Ramos (cell line): ENCODE results near the gene SLIT3.
"Not testable (repeated sequence)": the region's sequence is repeated elsewhere in the genome, so short reads cannot be mapped to it uniquely, and the experiment has no call there.

ENCODE experiments used
- in situ Hi-C: fragments of 300-500 bp; cut with MboI; formaldehyde crosslinking; loops from one replicate; pipeline ENCODE4 v1.14.3; 2022; ENCODE audit warnings: low sequenced_read_pairs; ENCODE audit not compliant: unreplicated experiment

Gene SLIT3

DNA sequence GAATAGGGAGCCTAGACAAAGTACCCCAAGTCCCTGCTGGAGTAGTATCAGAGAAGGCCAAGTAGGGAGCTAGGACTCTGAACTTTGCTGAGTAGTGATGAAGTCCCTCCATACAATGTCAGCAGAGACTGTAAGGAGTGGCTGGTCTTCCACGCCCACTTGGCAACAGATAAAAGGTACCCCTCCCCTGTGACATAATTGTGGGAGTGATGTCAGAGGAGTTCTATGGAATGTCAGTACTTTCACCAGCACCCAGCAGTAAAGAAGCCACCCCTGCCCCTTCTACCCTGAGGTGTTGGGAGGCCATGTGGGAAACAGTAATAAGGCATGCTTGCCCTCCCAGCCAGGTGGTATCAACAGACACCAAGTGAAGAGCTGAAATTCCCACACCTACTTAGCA is 143.9 kb downstream of the SLIT3 start:
- in situ Hi-C loops, result no loop called here

DNA sequence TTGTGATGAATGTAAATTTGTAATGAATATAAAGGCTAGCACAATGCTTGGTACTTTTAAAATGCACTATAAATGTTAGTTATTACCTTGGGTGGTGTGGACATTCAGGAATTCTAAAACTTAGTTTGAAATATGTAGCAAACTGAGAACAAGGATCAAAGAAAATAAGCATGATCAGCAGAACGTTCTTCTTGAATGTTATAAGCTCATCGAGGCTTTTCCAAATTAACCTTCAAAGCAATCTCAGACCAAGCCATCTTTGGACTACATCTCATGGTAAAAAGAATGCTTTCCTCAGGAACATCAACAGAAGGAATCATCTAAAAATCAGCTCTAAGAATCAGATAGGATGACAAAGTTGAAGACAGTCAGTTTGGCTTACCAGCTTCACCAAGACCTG is 146.3 kb downstream of the SLIT3 start:
- in situ Hi-C loops, result no loop called here

DNA sequence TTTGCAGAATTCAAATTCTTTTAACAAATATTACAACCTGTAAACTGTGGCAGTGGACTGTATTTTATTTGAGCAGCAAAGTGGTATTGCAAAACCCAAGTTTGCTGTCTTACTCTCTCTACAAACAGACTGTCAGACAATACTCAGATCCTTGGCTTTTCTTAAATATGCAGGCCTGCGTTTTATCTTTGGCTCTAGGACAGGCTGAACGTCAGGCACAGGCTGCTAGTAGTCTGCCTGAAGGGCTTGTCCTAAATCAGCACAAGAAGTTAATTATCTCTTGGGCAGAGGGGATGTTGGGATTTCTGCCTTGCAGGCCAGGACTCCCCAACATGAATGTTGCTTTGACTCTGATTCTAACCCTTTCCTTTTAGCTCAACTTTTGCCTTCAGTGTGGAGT is 147.5 kb downstream of the SLIT3 start:
- in situ Hi-C loops, result no loop called here

DNA sequence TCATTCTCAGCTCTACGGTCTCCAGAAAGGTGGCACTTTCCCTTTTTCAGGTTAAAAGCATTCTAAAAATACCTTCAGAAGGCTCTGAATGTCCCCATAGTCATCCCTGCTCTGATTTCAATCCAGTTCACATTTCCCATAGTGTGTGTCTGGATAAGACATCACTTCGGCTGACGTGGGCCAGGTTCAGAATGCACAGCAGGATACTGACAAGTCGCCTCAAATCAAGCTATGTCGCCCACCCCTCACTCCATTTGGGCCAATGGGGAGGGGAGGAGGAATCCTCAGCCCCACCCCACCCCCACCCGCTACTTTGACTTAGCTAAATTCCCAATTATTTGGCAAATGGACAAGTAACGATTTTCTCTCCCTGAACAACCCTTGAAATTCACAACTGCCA is 148.0 kb downstream of the SLIT3 start:
- in situ Hi-C loops, result no loop called here

DNA sequence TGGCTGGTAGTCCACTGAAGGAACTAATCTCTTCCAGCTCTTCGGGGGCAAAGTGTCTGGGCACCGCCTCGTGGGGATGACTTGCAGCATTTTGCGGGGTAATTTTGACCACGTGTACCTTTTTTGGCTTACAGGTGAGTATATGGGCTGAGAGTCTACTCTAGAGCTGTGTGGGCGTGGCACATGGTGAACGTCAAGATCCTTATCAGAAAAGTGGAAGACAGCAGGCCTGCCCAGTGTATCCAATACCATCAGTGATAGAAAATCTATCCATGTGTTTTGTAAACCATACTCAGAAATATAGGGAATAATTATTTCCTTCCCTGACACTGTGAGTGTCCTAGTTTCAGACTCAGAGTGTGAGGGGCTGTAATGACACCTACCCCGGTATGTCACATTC is 148.5 kb downstream of the SLIT3 start:
- in situ Hi-C loops, result no loop called here

DNA sequence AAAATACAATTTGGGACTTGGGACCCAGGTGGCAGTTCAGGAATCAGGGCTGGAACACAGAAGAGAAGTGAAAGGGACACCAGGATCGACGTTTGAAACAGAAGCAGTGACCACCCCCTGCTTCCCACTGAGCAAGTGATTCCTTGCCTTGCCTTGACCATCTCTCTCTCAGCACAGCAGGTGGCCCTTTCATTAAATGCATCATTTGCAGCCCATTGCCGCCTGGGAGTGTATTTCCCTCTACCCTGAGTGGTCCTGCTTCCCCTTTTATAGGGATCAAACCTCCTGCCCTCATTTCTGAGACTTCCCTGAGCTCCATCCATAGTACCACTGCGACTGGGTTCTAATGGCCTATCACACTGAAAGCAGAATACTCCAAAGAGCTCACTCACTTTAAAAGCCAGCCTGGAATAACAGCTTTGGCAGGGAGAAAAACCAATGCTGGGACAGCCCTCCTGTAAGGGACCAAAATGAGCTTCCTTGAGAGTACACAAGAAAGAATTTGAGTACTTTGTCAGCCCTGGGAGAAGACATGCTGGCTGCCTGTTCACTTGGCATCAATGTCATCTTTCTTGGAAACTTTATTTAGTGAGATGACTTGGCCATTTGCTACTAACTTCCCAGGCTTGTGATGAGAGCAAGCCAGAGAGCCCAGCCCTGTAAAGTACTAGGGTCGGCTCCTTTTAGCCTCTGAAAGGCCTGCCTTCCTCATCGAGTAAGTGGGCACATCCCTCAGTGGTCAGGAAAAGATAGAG is 149.7 kb downstream of the SLIT3 start:
- in situ Hi-C loops, result no loop called here

DNA sequence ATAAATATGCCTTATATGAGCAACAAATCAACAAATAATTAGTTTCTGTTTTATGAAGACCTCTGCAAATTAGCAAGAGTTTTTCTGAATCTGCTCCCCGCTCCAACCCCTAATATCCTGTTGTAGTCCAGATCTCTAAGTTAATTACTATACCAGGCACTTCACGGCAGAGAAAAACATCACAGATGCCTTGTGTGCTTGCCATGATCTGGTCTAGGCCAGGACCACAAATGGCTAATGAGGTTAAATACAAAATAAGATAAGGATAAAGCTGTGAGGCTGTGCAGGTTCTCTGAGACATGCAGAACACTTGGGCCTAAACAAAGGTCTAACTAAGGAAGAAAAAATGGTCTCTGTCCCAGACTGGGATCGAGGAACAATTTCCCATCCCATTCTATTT is 150.8 kb downstream of the SLIT3 start:
- in situ Hi-C loops, result no loop called here

DNA sequence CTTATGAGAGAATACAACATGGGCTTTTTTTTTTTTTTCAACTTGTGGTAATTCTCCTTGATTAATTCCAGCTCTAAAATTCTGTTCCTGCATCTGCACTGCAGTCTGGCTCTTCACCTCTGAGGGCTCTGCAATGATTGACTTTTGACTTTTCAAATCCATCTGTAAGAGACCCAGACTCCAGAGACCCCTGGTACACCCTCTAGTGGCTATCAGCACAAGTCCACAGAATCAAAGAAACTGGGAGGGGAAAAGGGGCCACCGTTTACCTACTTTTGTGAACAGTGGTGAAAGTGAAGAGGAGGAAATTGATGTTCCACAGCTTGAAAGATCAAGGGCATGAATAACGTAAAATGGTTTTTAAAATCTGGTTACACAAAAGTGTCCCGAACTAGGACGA is 151.6 kb downstream of the SLIT3 start:
- in situ Hi-C loops, result no loop called here

DNA sequence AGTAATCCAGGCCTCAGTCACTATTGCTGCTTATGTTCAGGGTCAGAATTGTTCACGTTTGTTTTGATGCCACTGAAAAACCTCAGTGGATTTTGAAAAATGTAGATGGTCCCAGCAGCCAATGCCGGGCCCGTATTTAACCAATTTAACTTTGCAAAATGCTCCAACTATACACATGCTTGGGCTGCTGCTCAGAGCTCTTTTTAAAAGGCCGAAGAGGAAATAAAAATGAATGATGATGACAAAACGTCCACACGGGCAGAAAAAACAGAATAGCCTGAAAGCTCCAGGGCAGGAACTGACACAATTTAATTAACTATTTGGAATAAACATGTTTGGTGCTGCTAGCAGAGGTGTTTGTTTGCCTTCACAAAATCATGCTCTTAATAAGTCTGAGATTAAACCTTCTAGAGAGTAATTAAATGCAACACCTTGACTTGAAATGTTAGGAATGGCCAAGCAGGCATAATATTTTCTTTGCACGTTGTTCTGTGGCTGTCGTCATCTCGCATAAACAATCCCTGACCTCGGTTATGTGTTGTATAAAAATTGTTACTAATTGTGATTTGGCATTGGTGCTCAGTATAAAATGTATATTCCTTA is 152.7 kb downstream of the SLIT3 start:
- in situ Hi-C loops, result no loop called here

DNA sequence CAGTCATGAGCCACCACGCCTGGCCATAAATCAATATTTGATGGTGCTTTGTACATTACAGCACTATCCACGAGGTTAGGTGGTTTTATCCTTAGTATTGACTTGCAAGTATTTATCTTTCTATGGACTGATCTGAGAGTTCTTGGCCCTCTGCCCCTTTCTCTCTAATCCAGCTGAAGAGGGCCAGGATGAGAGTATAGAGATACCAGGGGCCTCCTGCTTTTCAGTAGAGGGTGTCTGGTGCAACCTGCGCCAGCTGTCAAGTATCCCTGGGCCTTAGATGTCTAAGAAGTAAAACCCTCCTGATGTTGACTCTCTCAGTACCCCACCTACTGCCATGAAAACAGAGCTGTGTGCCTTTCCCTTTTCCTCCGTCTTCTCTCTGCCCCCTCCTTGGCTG is 153.4 kb downstream of the SLIT3 start:
- in situ Hi-C loops, result no loop called here

DNA sequence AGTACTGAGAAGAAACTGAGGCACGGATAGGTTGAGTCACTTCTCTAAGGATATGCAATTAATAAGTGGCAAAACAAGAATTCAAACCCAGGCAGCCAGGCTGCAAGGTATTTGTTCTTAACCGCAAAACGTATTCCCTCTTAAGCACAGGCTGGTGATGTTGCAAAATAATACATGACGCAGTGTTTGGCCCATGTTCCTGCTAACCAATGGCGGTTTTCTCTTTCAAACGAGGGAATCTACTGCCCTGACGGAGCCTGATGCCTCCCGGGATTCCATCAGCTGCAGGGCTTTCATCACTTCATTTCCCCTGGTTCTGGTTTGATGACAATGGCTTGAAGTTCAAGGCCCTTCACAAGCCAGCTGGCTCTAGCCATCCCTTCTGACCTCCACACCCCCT is 154.8 kb downstream of the SLIT3 start:
- in situ Hi-C loops, result no loop called here

DNA sequence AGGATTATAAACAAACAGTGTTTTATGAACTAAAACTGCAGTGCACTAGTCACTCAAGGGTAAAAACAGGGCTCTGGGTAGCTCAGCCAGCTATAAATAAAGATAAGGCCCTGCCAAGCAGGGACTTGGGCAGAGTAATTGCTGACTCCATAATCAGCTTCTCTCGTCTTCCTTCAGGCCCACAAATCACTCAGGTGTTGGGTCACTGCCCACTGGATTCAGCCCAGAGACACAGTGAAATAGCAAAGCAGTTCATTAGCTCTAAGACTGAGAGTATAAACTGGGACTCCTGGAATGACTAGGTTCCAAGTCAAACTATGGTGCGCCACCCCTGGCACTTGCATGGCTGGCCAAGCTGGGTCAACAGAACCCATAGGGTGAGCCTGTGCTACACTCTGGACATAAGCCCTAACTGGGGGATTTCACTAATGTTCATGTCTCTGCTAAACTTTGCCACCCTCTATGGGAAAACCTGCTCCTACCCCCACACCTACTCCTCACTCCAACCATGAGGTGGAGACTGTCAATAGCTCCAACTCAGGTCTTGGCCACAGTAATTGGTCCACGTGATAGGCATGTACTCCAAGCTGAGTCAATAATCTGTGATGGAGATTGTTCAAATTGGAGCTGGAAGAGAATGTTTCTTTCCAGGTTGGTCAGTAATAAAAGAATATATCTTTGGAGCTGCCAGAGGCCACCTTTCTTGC is 158.5 kb downstream of the SLIT3 start:
- in situ Hi-C loops, result no loop called here

DNA sequence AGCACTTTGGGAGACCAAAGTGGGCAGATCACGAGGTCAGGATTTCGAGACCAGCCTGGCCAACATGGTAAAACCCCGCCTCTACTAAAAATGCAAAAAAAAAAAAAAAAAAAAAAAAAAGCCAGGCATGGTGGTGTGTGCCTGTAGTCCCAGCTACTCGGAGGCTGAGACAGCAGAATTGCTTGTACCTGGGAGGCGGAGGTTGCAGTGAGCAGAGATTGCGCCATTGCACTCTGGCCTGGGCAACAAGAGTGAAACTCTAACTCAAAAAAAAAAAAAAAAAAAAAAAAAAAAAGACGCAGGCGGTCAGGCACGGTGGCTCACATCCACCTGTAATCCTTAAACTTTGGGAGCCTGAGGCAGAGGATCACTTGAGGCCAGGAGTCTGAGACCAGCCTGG is 160.7 kb downstream of the SLIT3 start:
- in situ Hi-C loops, result not testable (repeated sequence)

DNA sequence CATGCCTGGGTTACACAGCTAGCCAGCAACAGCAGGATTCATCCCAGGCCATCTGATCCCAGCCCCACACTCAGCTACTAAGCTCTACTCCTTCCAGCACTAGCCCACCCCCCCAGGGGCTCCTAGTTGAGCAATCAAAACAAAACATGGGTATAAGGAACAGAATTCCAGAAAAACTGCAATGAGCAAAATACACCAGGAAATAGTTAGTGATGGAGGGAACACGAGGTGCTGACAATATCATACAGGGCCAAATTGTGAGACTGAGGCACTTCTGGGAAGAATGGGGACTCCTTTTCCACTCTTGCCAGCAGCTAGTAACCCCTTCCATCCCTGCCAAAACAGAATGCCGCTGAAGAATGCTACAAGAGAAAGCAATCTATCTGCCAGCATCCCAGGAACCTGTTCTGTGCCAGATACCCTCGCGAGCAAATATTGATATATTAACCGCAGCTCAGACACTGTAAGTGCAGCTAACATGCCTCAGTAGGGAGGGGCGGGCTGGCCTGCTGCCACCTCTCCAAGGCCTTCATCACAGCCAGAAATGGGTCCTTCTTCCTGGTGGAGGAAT is 161.4 kb downstream of the SLIT3 start:
- in situ Hi-C loops, result no loop called here

DNA sequence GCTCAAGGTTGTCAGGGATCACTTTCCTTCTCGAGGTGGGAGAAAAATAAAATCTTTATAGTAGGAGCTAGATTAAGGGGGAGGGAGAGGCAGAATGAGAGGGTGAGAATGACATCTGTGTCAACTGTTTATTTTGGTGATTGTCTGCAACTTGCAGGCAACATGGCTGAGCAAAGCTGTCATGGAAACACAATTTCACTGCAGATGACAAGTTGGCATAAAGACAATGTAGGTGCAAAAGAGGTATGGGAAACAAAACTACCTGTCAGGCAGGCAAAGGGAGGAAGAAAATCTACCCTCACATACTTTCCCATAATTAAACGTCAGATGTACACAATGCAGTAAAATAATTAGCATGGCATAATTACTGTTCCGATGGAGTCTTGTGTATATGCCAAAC is 167.4 kb downstream of the SLIT3 start:
- in situ Hi-C loops, result no loop called here

DNA sequence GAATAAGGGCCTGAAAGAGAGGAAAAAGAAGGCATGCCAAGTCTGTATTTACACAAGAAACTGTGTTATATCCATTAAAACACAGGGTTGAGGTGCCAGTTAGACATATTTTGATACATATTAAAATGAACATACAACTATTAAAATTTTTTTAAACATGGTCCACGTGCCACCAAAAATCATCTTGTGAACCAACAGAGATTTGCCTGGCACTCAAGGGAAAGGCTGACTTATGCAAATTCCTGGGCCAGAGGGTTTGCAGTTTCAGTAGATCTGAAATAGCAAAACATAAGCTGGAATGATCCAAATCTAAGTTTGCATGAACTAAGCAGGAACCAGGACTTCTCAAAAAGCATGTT is 168.7 kb downstream of the SLIT3 start:
- in situ Hi-C loops, result no loop called here

DNA sequence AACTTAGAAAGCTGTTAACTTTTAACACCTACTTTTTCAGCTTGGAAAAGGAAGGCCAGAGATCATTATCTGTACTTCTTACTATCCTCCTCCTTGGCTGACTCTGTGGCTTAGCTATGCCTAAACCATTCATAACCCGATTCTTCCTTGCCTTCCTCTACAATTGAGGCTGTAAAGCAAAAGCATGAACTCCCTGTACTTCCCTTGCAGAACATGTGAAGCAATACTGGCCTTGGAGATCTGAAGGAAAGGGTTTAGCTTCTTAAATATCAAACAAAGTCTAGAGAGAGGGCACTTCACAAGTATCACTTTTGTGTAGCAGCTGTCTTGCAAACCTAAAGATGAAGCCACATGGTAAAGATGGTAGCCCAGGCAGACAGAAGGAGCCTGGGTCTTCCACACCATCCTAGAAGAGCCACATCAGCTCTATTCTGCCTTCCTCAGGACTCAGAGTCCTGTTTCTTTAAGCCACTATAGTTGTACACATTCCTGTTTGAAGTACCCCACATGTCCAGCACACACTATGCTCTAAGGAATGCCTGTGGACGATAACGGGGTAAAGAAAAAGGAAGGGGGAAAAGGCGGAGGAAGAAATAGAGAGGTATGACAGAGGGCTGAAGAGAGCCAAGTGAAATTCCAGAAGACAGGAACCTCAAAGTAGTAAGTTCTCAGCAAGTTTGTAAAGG is 169.2 kb downstream of the SLIT3 start:
- in situ Hi-C loops, result no loop called here

DNA sequence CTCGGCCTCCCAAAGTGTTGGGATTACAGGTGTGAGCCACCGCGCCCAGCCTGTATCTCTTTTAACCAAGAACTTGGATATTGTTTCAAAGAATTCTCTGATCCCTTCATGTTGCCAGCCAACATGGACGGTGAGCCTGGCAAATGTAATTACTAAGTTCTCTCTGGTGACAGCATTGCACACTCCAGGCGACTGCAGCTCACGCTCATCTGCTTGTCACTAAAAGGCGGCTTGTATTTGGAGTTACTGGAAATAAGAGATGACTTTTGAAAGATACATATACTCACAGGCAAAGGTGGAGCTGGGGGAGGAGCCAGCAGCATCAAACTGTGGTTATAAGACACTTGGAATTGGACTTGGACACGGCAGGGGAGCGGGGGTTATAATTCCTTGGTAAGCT is 172.3 kb downstream of the SLIT3 start:
- in situ Hi-C loops, result no loop called here

DNA sequence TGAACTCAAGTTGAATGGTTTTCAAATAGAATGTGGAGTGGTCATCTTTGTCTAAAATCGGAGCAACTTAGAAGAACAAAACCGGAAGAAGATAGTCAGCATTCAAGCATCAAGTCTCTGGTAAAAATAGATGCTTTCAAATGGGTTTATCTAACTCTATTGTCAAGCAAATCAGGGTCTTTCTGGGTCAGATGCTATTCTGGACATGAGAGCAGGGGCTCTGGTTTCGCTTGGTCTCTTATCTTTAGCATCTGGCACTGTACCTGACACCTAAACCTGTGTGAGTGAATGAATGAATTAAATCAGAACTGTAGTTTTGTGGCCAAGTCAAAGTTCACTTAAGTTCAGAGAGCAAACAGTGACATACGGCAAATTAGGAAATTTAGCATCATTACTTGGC is 173.5 kb downstream of the SLIT3 start:
- in situ Hi-C loops, result no loop called here

DNA sequence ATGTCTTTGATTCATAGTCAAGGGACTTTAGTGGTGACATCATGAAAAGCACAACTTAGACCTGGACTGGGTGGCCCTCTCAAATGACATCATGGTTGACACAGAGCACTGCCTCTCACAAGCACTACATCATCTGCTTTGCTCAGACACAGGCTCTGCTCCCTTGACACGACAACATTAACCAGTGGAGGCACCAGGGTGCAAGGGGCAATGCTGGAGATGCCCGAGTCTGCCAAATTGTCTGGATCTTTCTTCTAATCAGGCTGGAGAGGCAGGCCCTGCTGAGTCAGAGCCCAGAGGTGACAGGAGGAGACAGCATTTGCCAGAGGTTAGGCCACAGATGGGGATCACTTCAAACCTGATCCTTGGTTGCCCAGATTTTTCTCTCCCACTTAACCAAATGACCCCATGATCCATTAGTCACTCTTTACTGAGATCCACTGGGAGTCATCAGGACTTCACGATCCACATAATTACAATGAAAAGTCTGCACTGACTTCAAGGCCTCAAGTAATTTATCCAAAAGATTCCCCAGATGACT is 174.4 kb downstream of the SLIT3 start:
- in situ Hi-C loops, result no loop called here

DNA sequence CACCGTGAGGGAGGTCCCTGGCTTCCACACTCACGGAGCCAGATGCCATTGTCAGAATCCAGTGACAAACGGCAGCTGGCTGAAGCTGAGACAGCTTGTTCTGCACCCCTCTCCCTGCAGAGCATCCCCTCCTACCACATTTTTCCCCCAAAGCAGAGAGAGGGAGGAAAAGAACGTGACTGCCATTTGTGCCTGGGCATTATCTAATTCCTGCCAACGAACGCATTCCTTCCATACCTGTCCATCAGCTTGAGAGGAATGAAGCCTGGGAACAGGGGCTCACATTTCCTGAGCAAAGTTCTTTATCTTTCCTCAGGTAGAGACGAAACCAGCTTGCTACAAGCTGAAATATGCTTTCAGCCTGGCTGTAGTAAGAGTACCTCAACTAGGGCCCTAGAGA is 175.4 kb downstream of the SLIT3 start:
- in situ Hi-C loops, result no loop called here
